NT2/D1 (cell line): ENCODE measurements around the gene DOK3.

Source experiments
- YY1 ChIP-seq: IDR thresholded peaks from 2 replicates; pipeline ENCODE4 v1.6.1; 2011; ENCODE audit not compliant: insufficient read length, insufficient read depth
- ZNF274 ChIP-seq: IDR thresholded peaks from 2 replicates; pipeline ENCODE4 v1.6.1; 2011; ENCODE audit warnings: mild to moderate bottlenecking, low read depth, low read length

GRCh38 chr5:177455036-177455660 is 54.5 kb downstream of the DOK3 start:
- TF ChIP-seq ZNF274 (no peak), YY1 (no peak)
